Activated CD8-positive, alpha-beta memory T cell treated with anti-CD3 and anti-CD28 coated beads for 36 hours (primary cell): ENCODE measurements around the gene PTPRM. TPM values are rescaled to one million over a fixed set of nuclear protein-coding genes. Genes with fewer than 3 reads are reported as not detected.

Source experiments
- CTCF ChIA-PET: fragments of 350-600 bp; sonication (Branson Sonifier 250); formaldehyde crosslinking; loops from one replicate; lab custom pipeline; 2021; ENCODE audit warnings: antibody characterized with exemption; lab: Charles Lee
- POLR2A ChIA-PET: fragments of 350-600 bp; sonication (Branson Sonifier 250); formaldehyde crosslinking; loops from one replicate; lab custom pipeline; 2021; ENCODE audit warnings: antibody characterized with exemption; lab: Charles Lee
- total RNA-seq, 2 experiments: library from RNA; stranded (reverse); gene quantifications; one replicate each; pipeline ENCODE4 v1.2.3, GENCODE V29; 2021

PTPRM gene
- total RNA-seq, 2 experiments from 2014 or later: 3.5 to 4.1 TPM

- CTCF ChIA-PET: no interaction called here
- POLR2A ChIA-PET: no interaction called here
Observed at GRCh38 chr18:8260319-8260718, 693.2 kb downstream of the PTPRM start.

- ChIA-PET CTCF (no interaction called here), POLR2A (no interaction called here)
Observed at GRCh38 chr18:8260827-8261226, 693.7 kb downstream of the PTPRM start.

DNA sequence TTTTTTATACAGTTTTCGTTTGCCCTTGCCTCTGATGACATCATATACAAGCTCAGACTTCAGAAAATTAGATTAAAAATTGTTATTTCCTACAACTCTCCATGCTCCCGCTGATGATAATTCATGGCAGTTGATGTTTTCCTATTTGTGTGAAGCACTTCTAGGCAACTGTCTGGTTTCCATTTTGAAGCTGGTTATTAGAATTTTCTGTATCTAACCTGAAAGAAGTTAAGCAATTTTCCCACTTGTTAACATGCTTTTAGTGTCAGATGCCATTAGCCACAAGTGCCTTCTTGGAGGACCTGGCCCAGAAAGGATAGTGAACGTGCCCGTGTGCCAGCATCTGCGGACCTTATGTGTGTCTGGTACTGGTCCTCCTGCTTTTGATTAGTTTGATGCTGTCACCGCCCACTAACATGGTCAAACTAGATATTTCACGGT lies 694.6 kb downstream of the PTPRM start:
- ChIA-PET POLR2A (no interaction called here), CTCF (no interaction called here)

- POLR2A ChIA-PET: no interaction called here
- CTCF ChIA-PET: no interaction called here
Observed at GRCh38 chr18:8262221-8262620, 695.1 kb downstream of the PTPRM start.

- POLR2A ChIA-PET: no interaction called here
- CTCF ChIA-PET: no interaction called here
Observed at GRCh38 chr18:8264116-8264515, 697.0 kb downstream of the PTPRM start.

DNA sequence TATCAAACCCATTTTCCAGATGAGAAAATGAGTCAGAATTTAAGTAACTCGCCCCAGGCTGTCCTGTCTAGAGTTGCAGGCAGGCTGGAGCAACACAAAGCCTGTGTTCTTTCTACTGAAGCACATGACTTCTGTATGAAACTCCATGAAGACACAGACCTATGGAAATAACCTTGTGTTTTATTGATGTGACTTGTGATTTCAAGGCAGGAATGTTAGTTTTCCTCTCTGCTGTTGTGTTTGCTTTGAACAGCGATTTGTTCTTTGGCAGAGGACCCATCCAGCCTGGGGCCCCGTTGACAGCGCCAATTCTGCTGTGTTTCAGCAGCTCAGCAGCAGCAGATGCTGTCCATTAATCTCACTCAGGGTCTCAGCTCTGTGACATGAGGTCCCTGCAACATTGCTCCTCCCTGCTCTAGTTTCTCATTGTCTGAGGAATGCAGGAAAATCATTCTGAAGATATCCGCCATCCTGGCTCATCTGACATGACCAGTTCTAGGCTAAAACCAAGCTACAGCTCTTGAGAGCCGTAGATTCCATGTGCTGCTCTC lies 697.8 kb downstream of the PTPRM start:
- POLR2A ChIA-PET: no interaction called here
- CTCF ChIA-PET: no interaction called here

- CTCF ChIA-PET: no interaction called here
- POLR2A ChIA-PET: no interaction called here
Observed at GRCh38 chr18:8272254-8272653, 705.1 kb downstream of the PTPRM start.

GRCh38 chr18:8274370-8274769 lies 707.3 kb downstream of the PTPRM start:
- CTCF ChIA-PET: no interaction called here
- POLR2A ChIA-PET: no interaction called here

DNA sequence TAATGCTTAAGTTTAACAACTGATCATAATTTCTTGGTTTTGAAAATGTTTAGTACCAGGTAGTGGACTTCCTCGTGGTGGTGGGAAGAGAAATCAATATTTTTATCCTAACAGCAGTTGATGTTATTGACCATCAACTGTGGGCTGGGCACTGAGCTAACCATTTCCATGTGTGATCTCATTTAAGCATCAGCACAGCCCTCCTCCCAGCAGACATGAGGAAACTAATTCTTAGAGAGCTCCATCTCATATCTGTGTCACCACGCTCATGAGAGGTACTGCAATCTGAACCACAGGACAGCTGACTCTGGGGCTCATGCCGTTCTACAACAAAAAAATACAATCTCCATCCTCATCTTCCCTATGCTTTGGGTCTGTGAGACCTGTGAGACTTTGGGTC lies 709.3 kb downstream of the PTPRM start:
- ChIA-PET CTCF (no interaction called here), POLR2A (no interaction called here)

- ChIA-PET CTCF (no interaction called here), POLR2A (no interaction called here)
Observed at GRCh38 chr18:8277270-8277669, 710.2 kb downstream of the PTPRM start.

- POLR2A ChIA-PET: no interaction called here
- CTCF ChIA-PET: no interaction called here
Observed at GRCh38 chr18:8279346-8279745, 712.2 kb downstream of the PTPRM start.

GRCh38 chr18:8279781-8280330 lies 712.7 kb downstream of the PTPRM start:
- ChIA-PET POLR2A (no interaction called here), CTCF (no interaction called here)

DNA sequence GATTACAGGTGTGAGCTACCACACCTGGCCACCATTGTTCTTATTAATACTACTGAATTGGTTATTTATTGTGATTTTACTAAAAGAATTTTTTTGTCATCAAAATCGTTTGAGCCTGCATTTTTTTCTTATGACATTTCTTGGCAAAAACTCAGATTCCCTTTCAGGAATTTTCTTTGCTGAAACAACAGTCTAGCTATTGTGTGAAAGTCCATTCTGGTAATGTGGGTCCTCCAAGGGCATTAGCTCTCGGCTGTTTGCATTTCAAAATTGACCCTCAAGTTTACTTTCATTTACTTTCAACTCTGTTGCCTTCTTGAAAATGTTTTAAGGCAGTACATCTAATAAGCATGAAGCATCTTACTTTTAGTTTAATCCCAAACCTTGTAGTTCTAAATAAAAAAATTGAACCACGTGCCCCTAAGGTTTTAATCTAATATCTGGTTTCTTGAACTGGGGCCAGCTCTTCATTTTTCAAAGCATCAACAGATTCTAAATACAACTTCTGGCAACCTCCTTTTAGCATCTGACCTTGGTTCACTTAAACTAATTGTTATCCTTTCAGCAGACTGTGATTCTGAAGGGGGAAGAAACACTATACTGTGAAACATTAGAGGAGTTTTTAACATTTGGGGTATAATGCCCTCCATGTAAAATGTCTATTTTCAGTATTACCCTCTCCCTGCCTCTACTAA lies 716.9 kb downstream of the PTPRM start:
- ChIA-PET CTCF (no interaction called here), POLR2A (no interaction called here)

DNA sequence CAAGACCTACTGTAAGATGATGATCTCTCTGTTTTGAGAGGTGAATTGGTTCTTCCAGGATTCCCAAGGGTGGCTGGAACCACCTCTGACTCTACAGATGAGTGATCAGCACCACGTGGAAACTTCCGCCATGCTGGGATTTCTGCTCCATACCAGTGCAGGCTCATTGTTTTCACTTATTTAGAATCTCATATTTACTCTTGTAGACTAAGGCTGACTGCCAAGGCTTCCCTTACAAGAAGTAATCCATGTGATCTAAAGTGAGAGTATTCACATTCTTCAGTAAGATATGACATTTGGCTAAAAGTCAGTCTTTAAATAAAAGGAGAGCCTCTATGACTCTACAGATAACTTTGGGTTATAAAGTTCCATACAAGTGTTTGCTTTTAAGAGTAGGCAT lies 719.2 kb downstream of the PTPRM start:
- CTCF ChIA-PET: no interaction called here
- POLR2A ChIA-PET: no interaction called here

DNA sequence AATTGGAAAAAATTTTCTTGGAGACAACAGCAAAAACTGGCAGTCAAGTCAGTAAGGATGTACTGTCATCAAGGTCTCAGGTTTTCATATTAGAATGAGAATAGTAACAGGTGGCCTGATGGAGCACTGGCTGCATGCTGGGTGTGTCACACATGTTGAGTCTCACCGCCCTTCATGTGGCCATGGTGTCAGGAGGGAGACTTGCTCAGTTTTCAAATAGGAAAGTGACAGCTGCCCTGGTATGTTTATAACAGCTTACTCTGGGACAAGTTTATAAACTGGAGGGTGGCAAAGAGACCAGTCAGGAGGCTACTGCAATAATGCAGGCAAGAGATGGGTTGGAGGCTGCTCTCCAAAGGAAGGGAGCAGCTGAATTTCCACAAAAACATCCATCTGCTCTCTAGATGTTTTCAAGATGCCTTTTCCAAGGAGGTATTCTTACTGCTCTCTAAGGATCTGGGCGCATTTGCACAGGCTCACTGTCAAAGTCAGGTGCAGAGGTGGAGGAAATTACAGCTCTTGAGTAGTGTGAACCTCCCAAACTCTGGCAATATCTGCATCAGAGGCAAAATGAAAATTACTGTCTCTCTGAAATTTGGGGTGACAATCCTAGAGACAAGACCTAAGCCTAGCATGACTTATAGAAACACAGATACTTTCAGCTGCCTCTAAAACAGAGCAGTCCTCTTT lies 720.2 kb downstream of the PTPRM start:
- POLR2A ChIA-PET: no interaction called here
- CTCF ChIA-PET: no interaction called here

- CTCF ChIA-PET: no interaction called here
- POLR2A ChIA-PET: no interaction called here
Observed at GRCh38 chr18:8288472-8289195, 721.5 kb downstream of the PTPRM start.

DNA sequence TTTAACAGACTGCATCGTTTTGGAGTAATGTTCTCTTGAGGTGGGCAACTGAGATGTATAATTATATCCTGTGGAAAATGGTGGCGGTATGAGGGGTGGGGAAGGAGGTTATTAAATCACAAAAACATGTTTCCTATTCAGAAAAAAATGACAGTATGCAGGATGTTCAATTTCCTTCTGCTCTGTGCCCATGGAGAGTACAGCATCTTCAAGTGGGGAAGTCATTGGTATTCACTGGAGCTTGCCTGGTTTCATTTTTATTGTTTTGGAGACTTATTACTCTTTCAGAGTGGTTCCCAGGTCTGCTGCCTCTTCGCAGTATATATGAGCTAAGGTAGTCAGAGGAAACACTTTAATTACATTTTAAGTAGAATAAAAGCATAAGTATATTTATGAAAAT lies 723.3 kb downstream of the PTPRM start:
- ChIA-PET CTCF (no interaction called here), POLR2A (no interaction called here)

- POLR2A ChIA-PET: no interaction called here
- CTCF ChIA-PET: no interaction called here
Observed at GRCh38 chr18:8290913-8291312, 723.8 kb downstream of the PTPRM start.

- POLR2A ChIA-PET: no interaction called here
- CTCF ChIA-PET: no interaction called here
Observed at GRCh38 chr18:8293184-8293583, 726.1 kb downstream of the PTPRM start.
